Tibial nerve (tissue), 4 donors: ENCODE measurements around the gene ASTL.

ENCODE experiments used
- EP300 ChIP-seq, 2 donors: sonication (generic); formaldehyde crosslinking; IDR thresholded peaks; one replicate each; pipeline ENCODE4 v1.6.1; 2017; ENCODE audit warnings: antibody characterized with exemption in 2 of 2, mild to moderate bottlenecking in 1 of 2
- POLR2A ChIP-seq, 2 donors: fragments of 450-650 bp; IDR thresholded peaks; one replicate each; pipeline ENCODE4 v1.6.1; 2017; ENCODE audit warnings: antibody characterized with exemption in 2 of 2, mild to moderate bottlenecking in 2 of 2, moderate library complexity in 2 of 2
- TF ChIP-seq, protein P1 (sequence below), 5 experiments: fragments of 200-600 bp in 3 of 5; fragments of 450-650 bp in 2 of 5; sonication (generic) in 3 of 5; IDR thresholded peaks; one replicate each; pipeline ENCODE4 v1.5.1; 2016 to 2019; ENCODE audit warnings: antibody characterized with exemption in 5 of 5, mild to moderate bottlenecking in 3 of 5, moderate library complexity in 2 of 5

DNA sequence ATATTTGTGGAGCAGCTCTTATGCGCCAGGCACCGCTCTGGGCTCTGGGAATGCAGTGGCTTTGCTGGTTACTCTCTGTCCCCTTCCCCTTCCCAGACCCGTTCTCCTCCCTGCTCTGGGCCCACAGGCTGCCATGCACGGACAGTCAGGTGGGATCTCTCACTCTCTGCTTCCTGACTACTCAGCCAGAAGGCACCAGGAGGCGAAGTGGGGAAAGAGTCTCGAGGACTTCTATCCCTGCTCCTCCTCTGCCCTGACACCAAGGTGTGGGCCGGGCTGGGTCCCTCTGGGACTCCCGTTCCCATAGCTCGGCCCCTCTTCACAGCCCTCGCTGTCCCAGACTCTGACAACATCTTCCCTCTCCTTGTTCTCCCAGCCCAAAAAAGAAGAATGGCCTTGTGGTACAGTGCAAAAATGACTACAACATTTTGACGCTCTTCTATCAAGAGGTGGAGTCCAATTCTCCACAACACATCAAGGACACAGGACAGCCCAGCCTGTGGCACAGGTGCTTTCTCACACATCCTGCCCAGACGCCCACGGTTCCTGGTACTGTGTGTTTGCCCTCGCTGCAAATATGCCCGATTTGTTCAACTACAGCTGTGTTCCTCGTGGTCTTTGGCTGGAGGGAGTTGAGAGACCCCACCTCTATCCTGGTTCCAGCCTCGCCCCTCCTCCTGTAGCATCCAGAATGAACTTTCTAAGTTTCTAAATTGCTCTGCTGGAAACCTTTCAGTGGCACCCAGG, 21.0 kb upstream of the ASTL start:
- TF ChIP-seq POLR2A (IDR thresholded peaks at IDR 0.05) (no peak), EP300 (IDR thresholded peaks at IDR 0.05) (no peak)
- TF ChIP-seq, protein P1, sequence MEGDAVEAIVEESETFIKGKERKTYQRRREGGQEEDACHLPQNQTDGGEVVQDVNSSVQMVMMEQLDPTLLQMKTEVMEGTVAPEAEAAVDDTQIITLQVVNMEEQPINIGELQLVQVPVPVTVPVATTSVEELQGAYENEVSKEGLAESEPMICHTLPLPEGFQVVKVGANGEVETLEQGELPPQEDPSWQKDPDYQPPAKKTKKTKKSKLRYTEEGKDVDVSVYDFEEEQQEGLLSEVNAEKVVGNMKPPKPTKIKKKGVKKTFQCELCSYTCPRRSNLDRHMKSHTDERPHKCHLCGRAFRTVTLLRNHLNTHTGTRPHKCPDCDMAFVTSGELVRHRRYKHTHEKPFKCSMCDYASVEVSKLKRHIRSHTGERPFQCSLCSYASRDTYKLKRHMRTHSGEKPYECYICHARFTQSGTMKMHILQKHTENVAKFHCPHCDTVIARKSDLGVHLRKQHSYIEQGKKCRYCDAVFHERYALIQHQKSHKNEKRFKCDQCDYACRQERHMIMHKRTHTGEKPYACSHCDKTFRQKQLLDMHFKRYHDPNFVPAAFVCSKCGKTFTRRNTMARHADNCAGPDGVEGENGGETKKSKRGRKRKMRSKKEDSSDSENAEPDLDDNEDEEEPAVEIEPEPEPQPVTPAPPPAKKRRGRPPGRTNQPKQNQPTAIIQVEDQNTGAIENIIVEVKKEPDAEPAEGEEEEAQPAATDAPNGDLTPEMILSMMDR (IDR thresholded peaks at IDR 0.05): no peak
